Caco-2 (cell line): ENCODE measurements around the gene FIP1L1. TPM values are rescaled to one million over a fixed set of nuclear protein-coding genes. Genes with fewer than 3 reads are reported as not detected.

ENCODE experiments used
- BruUV-seq: library from RNA; stranded (reverse); fragments of 400-500 nt; replicated peaks from 2 replicates; lab custom pipeline; 2021; lab: Mats Ljungman, UMichigan
- CTCF ChIA-PET: fragments of 300-600 bp; sonication (Branson Sonifier 250); formaldehyde crosslinking; loops from one replicate; lab custom pipeline; 2022; ENCODE audit warnings: antibody characterized with exemption; lab: Charles Lee
- POLR2A ChIA-PET: fragments of 300-600 bp; sonication (Branson Sonifier 250); formaldehyde crosslinking; loops from one replicate; lab custom pipeline; 2022; ENCODE audit warnings: antibody characterized with exemption; lab: Charles Lee
- DNase-seq, 2 experiments: peaks; one replicate each; pipeline versions ENCODE4 v3.0.0 to v3.0.0-alpha.2; 2020 to 2022
- H3K27me3 ChIP-seq: replicated peaks from 2 replicates; pipeline ENCODE4 v1.6.0; 2011; ENCODE audit warnings: low read length; ENCODE audit not compliant: control insufficient read depth, insufficient read depth
- H3K36me3 ChIP-seq: 2 replicates; pipeline ENCODE4 v1.5.1; 2011; ENCODE audit warnings: low read length; ENCODE audit not compliant: control insufficient read depth, insufficient read depth
- H3K4me1 ChIP-seq: fragments of 250-450 bp; sonication (Bioruptor Pico); 2 replicates; pipeline ENCODE4 v1.5.1; 2020; ENCODE audit warnings: mild to moderate bottlenecking
- H3K4me3 ChIP-seq: 2 replicates; pipeline ENCODE4 v1.5.1; 2011; ENCODE audit warnings: low read depth, mild to moderate bottlenecking, control low read depth, low read length
- H3K9me3 ChIP-seq: fragments of 250-450 bp; sonication (Bioruptor Pico); 2 replicates; pipeline ENCODE4 v1.5.1; 2020; ENCODE audit warnings: mild to moderate bottlenecking, moderate library complexity
- H3K27ac Mint-ChIP-seq: one replicate; pipeline ENCODE4 v1.8.0; 2022; ENCODE audit warnings: mixed read lengths; ENCODE audit not compliant: unreplicated experiment
- H3K27me3 Mint-ChIP-seq: one replicate; pipeline ENCODE4 v1.8.0; 2022; ENCODE audit warnings: mixed read lengths; ENCODE audit not compliant: insufficient read depth, unreplicated experiment
- H3K36me3 Mint-ChIP-seq: one replicate; pipeline ENCODE4 v1.8.0; 2022; ENCODE audit warnings: mild to moderate bottlenecking, mixed read lengths; ENCODE audit not compliant: insufficient read depth, unreplicated experiment
- H3K4me1 Mint-ChIP-seq: one replicate; pipeline ENCODE4 v1.8.0; 2022; ENCODE audit warnings: low read depth, mixed read lengths; ENCODE audit not compliant: unreplicated experiment
- H3K4me3 Mint-ChIP-seq: one replicate; pipeline ENCODE4 v1.8.0; 2022; ENCODE audit warnings: mild to moderate bottlenecking, moderate library complexity, mixed read lengths; ENCODE audit not compliant: unreplicated experiment
- H3K9me3 Mint-ChIP-seq: one replicate; pipeline ENCODE4 v1.8.0; 2022; ENCODE audit warnings: mixed read lengths; ENCODE audit not compliant: unreplicated experiment
- CTCF ChIP-seq, 2 experiments: fragments of 200-600 bp in 1 of 2; IDR thresholded peaks; 1 replicate in 1 of 2; 2 replicates in 1 of 2; pipeline versions ENCODE4 v1.5.1 to v1.8.0; 2011 to 2022; ENCODE audit warnings: antibody characterized with exemption in 1 of 2, control low read depth in 1 of 2, inconsistent platforms in 1 of 2, low read depth in 1 of 2, low read length in 1 of 2, mild to moderate bottlenecking in 1 of 2, moderate library complexity in 1 of 2; ENCODE audit not compliant: insufficient read depth in 1 of 2, severe bottlenecking in 1 of 2, unreplicated experiment in 1 of 2
- intact Hi-C: fragments of 100-400 bp; cut with micrococcal nuclease; formaldehyde crosslinking; loops from one replicate; pipeline ENCODE4 v1.10.0; 2022; ENCODE audit not compliant: unreplicated experiment
- total RNA-seq: library from RNA; stranded (reverse); gene quantifications from 2 replicates; pipeline ENCODE4 v1.2.3, GENCODE V29; 2022

The FIP1L1 gene
- total RNA-seq, 1 experiment from 2014 or later: 62.5 TPM

- no TSS peak for BruUV-seq
- Mint-ChIP-seq H3K27ac (no peak overlapping the region), H3K36me3 (no peaks in the 10 kb centered on the region), H3K4me1 (no peaks in the 10 kb centered on the region), H3K4me3 (no peak overlapping the region), H3K27me3 (no peaks in the 10 kb centered on the region), H3K9me3 (no peaks in the 10 kb centered on the region)
- intact Hi-C loops: no loop called here
- POLR2A ChIA-PET: no interaction called here
- Histone ChIP-seq H3K4me1 (no peaks in the 10 kb centered on the region), H3K9me3 (no peaks in the 10 kb centered on the region), H3K27me3 (no peaks in the 10 kb centered on the region), H3K4me3 (no peak overlapping the region), H3K36me3 (no peaks in the 10 kb centered on the region)
- TF ChIP-seq CTCF (IDR thresholded peaks at IDR 0.05; ENCODE audit: insufficient read depth in 1 of 2, low read depth in 1 of 2, low read length in 1 of 2, severe bottlenecking in 1 of 2, unreplicated experiment in 1 of 2): no peak
- CTCF ChIA-PET: no interaction called here
- DNase-seq: no peak
These were observed 110.3 kb downstream of the FIP1L1 start for GRCh38 chr4:53487766-53488165.

- no peak overlapping the region for H3K4me3 Mint-ChIP-seq
- H3K9me3 ChIP-seq: no peaks in the 10 kb centered on the region
- ChIA-PET CTCF (interaction anchor here (0.7 kb wide), 1 partner anchor 1097 kb away, joined by 3 read pairs; no protein-coding TSS in a partner anchor), POLR2A (no interaction called here)
- no peak for TF ChIP-seq CTCF (IDR thresholded peaks at IDR 0.05; ENCODE audit: insufficient read depth in 1 of 2, low read depth in 1 of 2, low read length in 1 of 2, severe bottlenecking in 1 of 2, unreplicated experiment in 1 of 2)
- no peak for DNase-seq
- no TSS peak for BruUV-seq
- no peaks in the 10 kb centered on the region for H3K27me3 ChIP-seq
- H3K4me3 ChIP-seq: no peak overlapping the region
- no peaks in the 10 kb centered on the region for H3K36me3 Mint-ChIP-seq
- no peaks in the 10 kb centered on the region; the same call in 1 of the 2 replicates for H3K36me3 ChIP-seq
- no peaks in the 10 kb centered on the region for H3K4me1 Mint-ChIP-seq
- intact Hi-C loops: no loop called here
- no peaks in the 10 kb centered on the region for H3K4me1 ChIP-seq
- H3K9me3 Mint-ChIP-seq: no peaks in the 10 kb centered on the region
- H3K27ac Mint-ChIP-seq: no peak overlapping the region
- H3K27me3 Mint-ChIP-seq: no peaks in the 10 kb centered on the region
These were observed 111.9 kb downstream of the FIP1L1 start for GRCh38 chr4:53489279-53489889.

GRCh38 chr4:53490161-53490956 lies 112.9 kb downstream of the FIP1L1 start:
- Mint-ChIP-seq H3K27me3 (no peaks in the 10 kb centered on the region), H3K4me1 (no peaks in the 10 kb centered on the region), H3K27ac (no peak overlapping the region), H3K4me3 (no peak overlapping the region), H3K36me3 (no peaks in the 10 kb centered on the region), H3K9me3 (no peaks in the 10 kb centered on the region)
- DNase-seq: no peak
- Histone ChIP-seq H3K27me3 (no peaks in the 10 kb centered on the region), H3K4me3 (no peak overlapping the region), H3K9me3 (no peaks in the 10 kb centered on the region), H3K36me3 (no peaks in the 10 kb centered on the region; the same call in 1 of the 2 replicates), H3K4me1 (no peaks in the 10 kb centered on the region)
- no TSS peak for BruUV-seq
- POLR2A ChIA-PET: no interaction called here
- intact Hi-C loops: loop anchor here (2.0 to 10.0 kb wide), 2 partner anchors 14 to 176 kb away; no protein-coding TSS in a partner anchor
- TF ChIP-seq CTCF (IDR thresholded peaks at IDR 0.05; ENCODE audit: insufficient read depth in 1 of 2, low read depth in 1 of 2, low read length in 1 of 2, severe bottlenecking in 1 of 2, unreplicated experiment in 1 of 2): no peak
- CTCF ChIA-PET: interaction anchor here (0.6 kb wide), 1 partner anchor 36 kb away, joined by 3 read pairs; no protein-coding TSS in a partner anchor
